ENCODE data around the gene CLIC3.

The CLIC3 gene

DNA sequence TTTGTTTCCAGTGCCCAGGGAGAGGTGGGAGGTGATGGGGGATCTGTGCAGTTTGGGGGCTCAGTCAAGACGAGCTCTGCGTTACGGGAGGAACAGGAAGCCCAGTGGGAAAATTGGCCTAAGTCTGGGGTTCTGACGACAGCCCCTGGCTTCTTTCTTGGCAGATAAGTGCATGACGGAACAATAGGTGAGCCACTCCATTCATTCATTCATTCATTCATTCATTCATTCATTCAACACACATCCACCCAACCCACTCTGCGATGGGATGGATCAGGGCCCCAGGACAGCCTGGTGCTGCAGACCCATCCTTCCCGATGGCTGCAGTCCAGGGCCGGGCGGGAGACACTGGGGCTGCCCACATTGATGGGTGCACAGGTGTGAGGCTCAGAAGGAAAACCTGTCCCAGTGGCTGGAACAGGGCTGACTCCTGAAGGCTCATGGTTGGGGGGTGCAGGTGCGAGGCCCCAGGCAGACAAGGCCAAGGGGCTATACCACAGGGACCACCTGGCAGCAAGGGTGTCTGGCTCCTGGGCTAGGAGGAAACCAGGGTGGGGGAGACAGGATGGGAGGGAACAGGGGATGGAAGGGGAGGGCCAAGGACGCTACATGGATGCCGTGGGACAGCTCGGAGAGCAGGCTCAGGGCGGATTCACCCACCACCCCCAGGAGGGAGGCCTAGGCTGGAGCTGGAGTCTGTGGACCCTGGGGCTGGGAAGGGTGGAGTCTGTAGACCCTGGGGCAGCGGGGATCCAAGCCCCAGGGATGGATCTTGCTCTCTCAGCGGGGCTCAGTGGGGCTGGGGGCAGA lies 15.5 kb downstream of the CLIC3 start:
- H3K4me3 ChIP-seq (ENCODE audit: control insufficient read depth, low read depth, low read length), result no peak overlapping the region
- no peak for DNase-seq (ENCODE audit: low read depth)
- TF ChIP-seq, protein P1, sequence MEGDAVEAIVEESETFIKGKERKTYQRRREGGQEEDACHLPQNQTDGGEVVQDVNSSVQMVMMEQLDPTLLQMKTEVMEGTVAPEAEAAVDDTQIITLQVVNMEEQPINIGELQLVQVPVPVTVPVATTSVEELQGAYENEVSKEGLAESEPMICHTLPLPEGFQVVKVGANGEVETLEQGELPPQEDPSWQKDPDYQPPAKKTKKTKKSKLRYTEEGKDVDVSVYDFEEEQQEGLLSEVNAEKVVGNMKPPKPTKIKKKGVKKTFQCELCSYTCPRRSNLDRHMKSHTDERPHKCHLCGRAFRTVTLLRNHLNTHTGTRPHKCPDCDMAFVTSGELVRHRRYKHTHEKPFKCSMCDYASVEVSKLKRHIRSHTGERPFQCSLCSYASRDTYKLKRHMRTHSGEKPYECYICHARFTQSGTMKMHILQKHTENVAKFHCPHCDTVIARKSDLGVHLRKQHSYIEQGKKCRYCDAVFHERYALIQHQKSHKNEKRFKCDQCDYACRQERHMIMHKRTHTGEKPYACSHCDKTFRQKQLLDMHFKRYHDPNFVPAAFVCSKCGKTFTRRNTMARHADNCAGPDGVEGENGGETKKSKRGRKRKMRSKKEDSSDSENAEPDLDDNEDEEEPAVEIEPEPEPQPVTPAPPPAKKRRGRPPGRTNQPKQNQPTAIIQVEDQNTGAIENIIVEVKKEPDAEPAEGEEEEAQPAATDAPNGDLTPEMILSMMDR (conservative IDR thresholded peaks at IDR 0.05; ENCODE audit: control insufficient read depth, insufficient read depth, low read depth, low read length), result no peak

DNA sequence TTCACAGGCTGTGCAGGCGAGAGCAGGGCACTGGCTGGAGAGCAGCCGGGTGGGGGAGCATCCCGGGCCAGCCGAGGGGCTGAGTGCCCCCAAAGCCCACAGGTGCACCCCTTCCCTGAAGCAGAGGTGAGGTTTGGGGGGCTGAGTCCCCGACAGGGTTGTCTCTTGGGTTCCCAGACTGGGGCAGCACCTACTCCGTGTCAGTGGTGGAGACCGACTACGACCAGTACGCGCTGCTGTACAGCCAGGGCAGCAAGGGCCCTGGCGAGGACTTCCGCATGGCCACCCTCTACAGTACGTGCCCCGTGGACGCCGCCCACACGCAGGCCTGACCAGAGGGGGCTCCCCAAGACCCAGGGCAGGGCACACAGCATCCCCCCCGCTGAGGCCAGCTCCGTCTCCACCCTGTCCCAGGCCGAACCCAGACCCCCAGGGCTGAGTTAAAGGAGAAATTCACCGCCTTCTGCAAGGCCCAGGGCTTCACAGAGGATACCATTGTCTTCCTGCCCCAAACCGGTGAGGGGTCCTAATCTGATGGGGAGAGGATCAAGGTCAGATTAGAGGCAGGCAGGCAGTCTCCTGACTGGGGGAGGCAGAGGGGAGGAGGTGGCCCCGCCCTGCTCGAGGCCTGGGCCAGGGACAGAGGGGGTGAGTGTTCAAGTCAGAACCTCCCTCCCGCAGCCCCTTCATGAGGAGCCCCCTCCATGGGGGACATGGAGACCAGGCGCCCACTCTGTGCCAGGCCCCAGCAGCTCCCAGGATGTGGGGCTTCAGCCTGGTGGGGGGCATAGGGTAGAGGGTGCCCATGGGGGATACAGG lies 16.4 kb downstream of the CLIC3 start:
- no peak overlapping the region for H3K4me3 ChIP-seq (ENCODE audit: control insufficient read depth, low read depth, low read length)
- TF ChIP-seq, protein P1 (conservative IDR thresholded peaks at IDR 0.05; ENCODE audit: control insufficient read depth, insufficient read depth, low read depth, low read length), result no peak
- no peak for DNase-seq (ENCODE audit: low read depth)

DNA sequence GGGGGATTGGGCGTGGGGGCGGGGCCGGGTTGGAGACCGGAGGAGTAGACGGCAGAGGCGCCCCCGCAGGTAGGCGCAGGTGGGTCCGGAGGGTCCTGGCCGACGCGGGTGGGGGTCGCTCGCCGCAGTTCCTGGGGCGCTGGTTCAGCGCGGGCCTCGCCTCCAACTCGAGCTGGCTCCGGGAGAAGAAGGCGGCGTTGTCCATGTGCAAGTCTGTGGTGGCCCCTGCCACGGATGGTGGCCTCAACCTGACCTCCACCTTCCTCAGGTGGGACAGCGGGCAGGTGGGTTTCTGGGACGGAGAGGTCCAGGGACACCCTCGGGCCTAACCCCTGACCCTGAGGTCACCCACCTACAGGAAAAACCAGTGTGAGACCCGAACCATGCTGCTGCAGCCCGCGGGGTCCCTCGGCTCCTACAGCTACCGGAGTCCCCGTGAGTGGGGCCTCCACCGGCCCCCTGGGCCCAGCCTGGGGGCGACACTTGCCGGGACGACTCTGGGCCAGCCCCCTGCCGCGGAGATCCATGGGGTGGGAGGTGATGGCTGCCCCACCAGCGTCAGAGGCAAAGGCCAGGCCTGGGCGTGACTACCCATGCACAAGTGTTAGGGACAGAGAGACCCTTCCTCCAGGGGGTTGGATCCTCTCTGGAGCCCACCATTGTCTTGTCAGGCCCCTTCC lies 17.4 kb downstream of the CLIC3 start:
- no peak for DNase-seq (ENCODE audit: low read depth)
- TF ChIP-seq, protein P1 (conservative IDR thresholded peaks at IDR 0.05; ENCODE audit: control insufficient read depth, insufficient read depth, low read depth, low read length), result no peak
- H3K4me3 ChIP-seq (ENCODE audit: control insufficient read depth, low read depth, low read length), result no peak overlapping the region

DNA sequence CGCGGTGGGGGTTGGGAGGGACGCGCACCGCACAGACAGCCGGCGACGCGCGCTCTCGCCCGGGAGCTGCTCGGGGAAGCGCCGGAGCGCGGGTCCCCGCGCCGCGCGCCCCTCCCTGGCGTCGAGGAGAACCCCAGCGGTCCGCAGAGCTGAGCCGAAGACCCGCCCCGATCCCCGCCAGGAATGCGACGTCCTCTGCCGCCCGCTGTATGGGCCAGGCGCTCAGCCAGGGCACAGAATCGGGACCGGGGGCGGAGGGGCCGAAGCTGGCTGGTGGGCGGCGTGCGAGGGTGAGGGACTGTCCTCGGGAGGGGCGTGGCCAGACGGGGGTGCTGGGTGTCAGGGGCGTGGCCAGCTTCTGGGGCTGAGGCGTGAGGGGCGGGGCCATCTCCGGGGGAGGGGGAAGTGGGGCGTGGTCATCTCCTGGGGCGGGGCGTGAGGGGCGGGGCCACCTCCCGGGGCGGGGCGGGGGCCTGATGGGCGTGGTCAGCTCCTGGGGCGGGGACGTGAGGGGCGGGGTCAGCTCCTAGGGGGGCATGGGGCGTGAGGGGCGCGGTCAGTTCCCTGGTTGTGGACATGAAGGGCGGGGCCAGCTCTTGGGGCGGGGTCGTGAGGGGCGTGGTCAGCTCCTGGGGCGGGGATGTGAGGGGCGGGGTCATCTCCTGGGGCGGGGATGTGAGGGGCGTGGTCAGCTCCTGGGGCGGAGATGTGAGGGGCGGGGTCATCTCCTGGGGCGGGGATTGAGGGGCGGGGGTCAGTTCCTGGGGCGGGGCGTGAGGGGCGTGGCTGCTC lies 18.1 kb downstream of the CLIC3 start:
- TF ChIP-seq, protein P1 (conservative IDR thresholded peaks at IDR 0.05; ENCODE audit: control insufficient read depth, insufficient read depth, low read depth, low read length), result no peak
- H3K4me3 ChIP-seq (ENCODE audit: control insufficient read depth, low read depth, low read length), result peak overlapping the region; percentile 28
- DNase-seq (ENCODE audit: low read depth), result peak; percentile 43

GRCh38 chr9:136977649-136978072 lies 18.7 kb downstream of the CLIC3 start:
- H3K4me3 ChIP-seq (ENCODE audit: control insufficient read depth, low read depth, low read length), result peak overlapping the region; percentile 28
- no peak for DNase-seq (ENCODE audit: low read depth)
- TF ChIP-seq, protein P1 (conservative IDR thresholded peaks at IDR 0.05; ENCODE audit: control insufficient read depth, insufficient read depth, low read depth, low read length), result no peak

GRCh38 chr9:136977223-136977622 lies 19.1 kb downstream of the CLIC3 start, which contains the start of gene PTGDS:
PTGDS (plus strand) TSS chr9:136977504; CDS start chr9:136977579, 75 bp downstream.
- peak within 1 kb of the TSS; percentile 28 for H3K4me3 ChIP-seq (ENCODE audit: control insufficient read depth, low read depth, low read length)
- peak; percentile 21 for DNase-seq (ENCODE audit: low read depth)
- TF ChIP-seq, protein P1 (conservative IDR thresholded peaks at IDR 0.05; ENCODE audit: control insufficient read depth, insufficient read depth, low read depth, low read length), result no peak

Measured in fibroblast of mammary gland (primary cell).